ENCODE data around the gene JAZF1. TPM values are rescaled to one million over a fixed set of nuclear protein-coding genes. Genes with fewer than 3 reads are reported as not detected.

Gene JAZF1
- total RNA-seq, 1 experiment from 2014 or later, result 0.90 TPM

DNA sequence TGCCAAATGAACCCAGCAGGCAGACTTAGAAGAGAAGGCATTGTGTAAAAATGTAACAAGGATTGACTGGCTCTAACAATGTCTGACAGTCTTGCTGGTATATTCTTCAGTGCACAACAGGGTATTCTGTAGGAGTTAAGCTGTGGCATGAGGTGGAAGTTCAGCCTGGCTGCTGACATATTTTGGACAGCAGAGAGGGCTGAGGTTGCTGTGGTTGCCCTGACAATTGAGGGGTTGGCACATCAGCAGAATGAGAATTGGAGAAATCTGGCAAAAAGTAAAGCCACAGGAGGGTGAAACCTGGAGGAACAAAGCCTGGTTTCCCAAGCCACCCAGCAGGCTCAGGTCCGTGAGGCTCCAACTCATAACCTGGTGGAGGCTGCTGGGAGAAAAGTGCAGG is 220.2 kb downstream of the JAZF1 start:
- H4K20me1 ChIP-seq (ENCODE audit: insufficient read depth), result no peaks in the 10 kb centered on the region
- ChIA-PET CTCF (no interaction called here), POLR2A (ENCODE audit: unreplicated experiment) (no interaction called here)
- H3K4me1 ChIP-seq (replicated peaks; ENCODE audit: insufficient read depth), result peaks cover 4% of the 10 kb centered on the region; the same call in 1 of the 2 replicates
- no peaks in the 10 kb centered on the region for H3K36me3 ChIP-seq (ENCODE audit: low read depth)
- H3K9me2 ChIP-seq (ENCODE audit: insufficient read depth), result no peaks in the 10 kb centered on the region
- no peaks in the 10 kb centered on the region for H3K9me3 ChIP-seq (ENCODE audit: insufficient read depth, low read depth)
- no peaks in the 10 kb centered on the region for H3K27me3 ChIP-seq (ENCODE audit: insufficient read depth, low read depth)
- no peak for TF ChIP-seq EZH2 (IDR thresholded peaks at IDR 0.05; ENCODE audit: low read depth)
- TF ChIP-seq, protein P1, sequence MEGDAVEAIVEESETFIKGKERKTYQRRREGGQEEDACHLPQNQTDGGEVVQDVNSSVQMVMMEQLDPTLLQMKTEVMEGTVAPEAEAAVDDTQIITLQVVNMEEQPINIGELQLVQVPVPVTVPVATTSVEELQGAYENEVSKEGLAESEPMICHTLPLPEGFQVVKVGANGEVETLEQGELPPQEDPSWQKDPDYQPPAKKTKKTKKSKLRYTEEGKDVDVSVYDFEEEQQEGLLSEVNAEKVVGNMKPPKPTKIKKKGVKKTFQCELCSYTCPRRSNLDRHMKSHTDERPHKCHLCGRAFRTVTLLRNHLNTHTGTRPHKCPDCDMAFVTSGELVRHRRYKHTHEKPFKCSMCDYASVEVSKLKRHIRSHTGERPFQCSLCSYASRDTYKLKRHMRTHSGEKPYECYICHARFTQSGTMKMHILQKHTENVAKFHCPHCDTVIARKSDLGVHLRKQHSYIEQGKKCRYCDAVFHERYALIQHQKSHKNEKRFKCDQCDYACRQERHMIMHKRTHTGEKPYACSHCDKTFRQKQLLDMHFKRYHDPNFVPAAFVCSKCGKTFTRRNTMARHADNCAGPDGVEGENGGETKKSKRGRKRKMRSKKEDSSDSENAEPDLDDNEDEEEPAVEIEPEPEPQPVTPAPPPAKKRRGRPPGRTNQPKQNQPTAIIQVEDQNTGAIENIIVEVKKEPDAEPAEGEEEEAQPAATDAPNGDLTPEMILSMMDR (conservative IDR thresholded peaks at IDR 0.05), result no peak
- no peaks in the 10 kb centered on the region; the same call in 1 of the 2 replicates for H3F3A ChIP-seq (ENCODE audit: insufficient read depth, low read depth)
- DNase-seq, result no peak
- no peak overlapping the region for H3K4me2 ChIP-seq
- intact Hi-C loops (cut with micrococcal nuclease; ENCODE audit: unreplicated experiment), result no loop called here
- no peak overlapping the region for H3K27ac ChIP-seq
- no peak overlapping the region for H3K4me3 ChIP-seq
- H2AFZ ChIP-seq, result no peak overlapping the region
- H3K79me2 ChIP-seq (ENCODE audit: low read depth), result no peaks in the 10 kb centered on the region
- BruUV-seq (replicated peaks), result no TSS peak

DNA sequence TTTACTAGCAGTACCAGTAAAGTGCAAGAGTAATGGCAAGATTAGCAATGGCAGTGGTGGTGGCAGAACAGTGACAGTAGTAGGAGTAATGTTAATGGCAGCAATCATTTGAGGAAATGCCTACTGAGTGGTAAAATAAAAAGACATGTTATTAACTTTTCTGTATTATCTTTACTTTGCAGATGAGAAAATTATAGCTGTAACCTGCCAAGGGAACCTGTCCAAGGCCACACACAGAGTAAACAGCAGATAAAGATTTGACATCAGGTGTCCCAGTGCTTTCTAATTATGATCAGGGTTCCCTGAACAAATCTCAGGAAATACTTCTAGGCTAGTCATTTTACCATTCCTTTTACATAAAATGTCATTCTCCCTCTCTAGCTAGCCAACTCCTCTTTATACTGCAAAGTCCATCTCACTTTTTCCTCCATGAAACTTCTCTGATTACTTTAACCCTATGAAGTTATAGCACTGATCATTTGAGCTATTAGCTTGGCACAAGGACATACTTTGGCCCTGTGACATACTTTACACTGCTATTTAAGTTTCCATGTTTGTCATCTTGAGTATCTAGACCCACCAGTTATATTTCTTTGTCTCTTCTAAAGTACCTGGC is 221.6 kb downstream of the JAZF1 start:
- no peak overlapping the region for H3K4me2 ChIP-seq
- no peaks in the 10 kb centered on the region for H3K9me3 ChIP-seq (ENCODE audit: insufficient read depth, low read depth)
- no peak overlapping the region for H2AFZ ChIP-seq
- no peaks in the 10 kb centered on the region for H3K9me2 ChIP-seq (ENCODE audit: insufficient read depth)
- H3K36me3 ChIP-seq (ENCODE audit: low read depth), result no peaks in the 10 kb centered on the region
- no peak for TF ChIP-seq EZH2 (IDR thresholded peaks at IDR 0.05; ENCODE audit: low read depth)
- TF ChIP-seq, protein P1 (conservative IDR thresholded peaks at IDR 0.05), result no peak
- H3F3A ChIP-seq (ENCODE audit: insufficient read depth, low read depth), result no peaks in the 10 kb centered on the region; the same call in 1 of the 2 replicates
- no peak for DNase-seq
- H3K4me1 ChIP-seq (replicated peaks; ENCODE audit: insufficient read depth), result peaks cover 4% of the 10 kb centered on the region; the same call in 1 of the 2 replicates
- ChIA-PET CTCF (no interaction called here), POLR2A (ENCODE audit: unreplicated experiment) (no interaction called here)
- H3K79me2 ChIP-seq (ENCODE audit: low read depth), result no peaks in the 10 kb centered on the region
- no peak overlapping the region for H3K4me3 ChIP-seq
- intact Hi-C loops (cut with micrococcal nuclease; ENCODE audit: unreplicated experiment), result no loop called here
- no peak overlapping the region for H3K27ac ChIP-seq
- H4K20me1 ChIP-seq (ENCODE audit: insufficient read depth), result no peaks in the 10 kb centered on the region
- no TSS peak for BruUV-seq (replicated peaks)
- H3K27me3 ChIP-seq (ENCODE audit: insufficient read depth, low read depth), result no peaks in the 10 kb centered on the region

DNA sequence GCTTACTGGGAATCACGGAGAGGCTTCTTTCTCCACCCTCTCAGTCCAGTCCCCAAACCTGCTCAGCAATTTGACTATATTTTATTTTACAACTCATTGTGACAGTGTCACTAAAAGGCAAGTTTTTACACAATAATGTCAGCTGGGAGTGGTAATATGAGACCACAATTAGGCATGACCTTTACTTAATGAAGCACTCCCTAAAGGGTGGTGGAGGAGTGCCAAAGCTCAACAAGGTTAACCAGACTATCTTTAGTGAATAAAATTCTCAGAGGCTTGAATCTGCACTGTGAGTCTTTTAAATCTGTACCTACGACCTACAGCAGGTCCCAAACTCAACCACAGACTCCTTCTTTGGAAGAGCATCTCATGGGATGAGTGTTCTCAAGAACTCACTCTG is 225.0 kb downstream of the JAZF1 start:
- ChIA-PET POLR2A (ENCODE audit: unreplicated experiment) (no interaction called here), CTCF (no interaction called here)
- no peak for DNase-seq
- H3K79me2 ChIP-seq (ENCODE audit: low read depth), result no peaks in the 10 kb centered on the region
- H3K4me2 ChIP-seq, result no peak overlapping the region
- H2AFZ ChIP-seq, result no peak overlapping the region
- no peaks in the 10 kb centered on the region for H3K9me2 ChIP-seq (ENCODE audit: insufficient read depth)
- H3K36me3 ChIP-seq (ENCODE audit: low read depth), result no peaks in the 10 kb centered on the region
- no peaks in the 10 kb centered on the region for H3K27me3 ChIP-seq (ENCODE audit: insufficient read depth, low read depth)
- TF ChIP-seq, protein P1 (conservative IDR thresholded peaks at IDR 0.05), result no peak
- no peak for TF ChIP-seq EZH2 (IDR thresholded peaks at IDR 0.05; ENCODE audit: low read depth)
- no peaks in the 10 kb centered on the region for H3F3A ChIP-seq (ENCODE audit: insufficient read depth, low read depth)
- no peak overlapping the region for H3K27ac ChIP-seq
- no TSS peak for BruUV-seq (replicated peaks)
- no peaks in the 10 kb centered on the region for H3K4me1 ChIP-seq (replicated peaks; ENCODE audit: insufficient read depth)
- H3K9me3 ChIP-seq (ENCODE audit: insufficient read depth, low read depth), result no peaks in the 10 kb centered on the region
- no peaks in the 10 kb centered on the region for H4K20me1 ChIP-seq (ENCODE audit: insufficient read depth)
- intact Hi-C loops (cut with micrococcal nuclease; ENCODE audit: unreplicated experiment), result no loop called here
- no peak overlapping the region for H3K4me3 ChIP-seq

Measured in PC-9 (cell line).